Epithelial cell of esophagus (primary cell): ENCODE results near the gene BAD.

Experiments
- DNase-seq: peaks from one replicate; pipeline ENCODE4 v3.0.0; 2010; ENCODE audit warnings: low read depth
- H3K4me3 ChIP-seq: 2 replicates; pipeline ENCODE4 v1.5.1; 2011; ENCODE audit warnings: mild to moderate bottlenecking, low read length, control low read depth
- CTCF ChIP-seq: IDR thresholded peaks from 2 replicates; pipeline ENCODE4 v1.5.1; 2011; ENCODE audit warnings: low read depth, mild to moderate bottlenecking, low read length, control low read depth, inconsistent platforms; ENCODE audit not compliant: insufficient read depth; ENCODE audit errors: missing control alignments

The BAD gene

GRCh38 chr11:64220798-64221197 lies 63.7 kb downstream of the BAD start:
- TF ChIP-seq CTCF, result no peak

GRCh38 chr11:64220271-64220670 lies 64.2 kb downstream of the BAD start:
- TF ChIP-seq CTCF, result no peak
- no peak for DNase-seq
- H3K4me3 ChIP-seq, result no peak overlapping the region

More at GRCh38 chr11:64220798-64221197, 63.7 kb downstream of the BAD start:
- no peak for DNase-seq
- H3K4me3 ChIP-seq, result no peak overlapping the region
